K562 treated with DMSO at 1 percent for 24 hours (cell line): ENCODE measurements around the gene ANKRD36C. TPM values are rescaled to one million over a fixed set of nuclear protein-coding genes. Genes with fewer than 3 reads are reported as not detected.

Experiments
- total RNA-seq: library from RNA; unstranded; fragments of 300-600 nt; gene quantifications from 2 replicates; pipeline ENCODE4 v1.2.3, GENCODE V29; 2022; ENCODE audit warnings: low read depth; ENCODE audit not compliant: insufficient read depth

Gene ANKRD36C
- 2.4 and 5.1 TPM in 2 replicates for total RNA-seq

DNA sequence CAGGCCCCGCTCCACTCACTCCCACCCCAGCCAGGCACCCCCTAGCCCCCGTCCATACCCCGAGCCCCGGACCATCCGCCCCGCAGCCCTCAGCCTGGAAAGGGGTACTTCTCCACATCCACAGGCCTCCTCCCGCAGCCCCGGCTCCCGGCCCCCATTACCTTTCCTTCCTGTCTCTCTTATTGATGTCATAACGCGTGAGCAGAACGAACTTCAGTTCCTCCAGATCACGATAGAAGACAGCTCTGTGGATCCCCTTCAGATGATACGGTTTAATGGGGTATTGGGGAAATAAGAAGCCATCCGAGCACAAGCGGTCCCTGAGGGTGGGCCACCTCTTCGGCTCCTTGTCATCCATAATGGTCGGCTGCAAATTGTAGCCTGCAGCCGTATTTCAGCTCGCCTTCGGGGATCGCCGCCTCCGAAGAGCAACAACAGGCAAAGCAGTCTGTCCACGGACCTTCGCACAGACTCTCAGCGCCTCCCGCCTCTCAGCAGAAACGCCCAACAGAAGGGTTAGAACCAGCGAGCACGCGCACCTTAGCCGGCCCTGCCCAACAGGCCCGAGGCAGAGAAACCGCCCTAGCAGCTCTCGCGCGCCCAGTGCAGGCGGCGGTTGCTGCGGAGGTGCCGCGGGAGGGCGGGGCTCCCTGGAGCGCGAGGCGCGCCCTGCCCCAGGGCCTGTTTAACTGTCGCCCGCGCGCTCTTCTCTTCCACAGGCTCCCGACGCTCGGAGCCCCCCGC, at the start of gene ANKRD36C:
ANKRD36C (minus strand) TSS at position 474 of the 744 bp plus-strand sequence; CDS start at position 358, 116 bp downstream.

DNA sequence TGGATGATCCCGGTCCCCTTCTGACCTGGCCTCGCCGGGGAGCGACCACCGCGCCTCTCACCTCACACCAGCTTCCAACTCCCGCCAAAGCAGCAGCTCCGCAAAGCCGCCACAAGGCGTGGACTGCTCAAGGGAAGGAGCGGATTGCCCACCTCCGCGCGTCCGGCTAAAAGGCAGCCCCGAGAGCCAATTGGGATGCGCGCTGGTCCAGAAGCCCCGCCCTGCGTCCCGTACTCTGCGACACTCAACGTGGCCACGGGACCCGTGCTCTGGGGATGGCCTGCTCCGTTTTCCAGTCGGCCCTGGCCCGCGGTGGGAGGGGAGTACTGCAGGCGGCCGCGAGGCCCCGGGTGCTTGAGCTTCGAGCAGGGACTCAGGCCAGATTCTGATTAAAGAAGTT, 43.2 kb upstream of the ANKRD36C start, which contains the start of gene GPAT2:
GPAT2 (minus strand) TSS at position 125 of the 400 bp plus-strand sequence. CDS start 2,557 bp downstream, outside the sequence.

Other genes with a start within 250 kb of the ANKRD36C start
- gene GPAT2, start 43.1 kb upstream of the ANKRD36C start, total RNA-seq: 0.46 and 0.85 TPM in 2 replicates
- gene ADRA2B, start 124.7 kb upstream of the ANKRD36C start, total RNA-seq: not detected in 2 replicates
- gene ASTL, start 146.7 kb upstream of the ANKRD36C start, total RNA-seq: not detected in 2 replicates
- 0.43 TPM in 1 of 2 replicates, not detected in the other for gene DUSP2, start 153.6 kb upstream of the ANKRD36C start, total RNA-seq
- 97.6 and 105 TPM in 2 replicates for gene STARD7, start 217.0 kb upstream of the ANKRD36C start, total RNA-seq